B cell (primary cell): ENCODE measurements around the gene PGS1. TPM values are rescaled to one million over a fixed set of nuclear protein-coding genes. Genes with fewer than 3 reads are reported as not detected.

Experiments
- ATAC-seq: fragments of 200-7000 bp; cut with Tn5 transposase; one replicate; pipeline ENCODE4 v1.10.0; 2021; ENCODE audit warnings: low read depth, mild to moderate bottlenecking, moderate number of reproducible peaks, moderate library complexity
- CTCF ChIA-PET: fragments of 350-600 bp; sonication (Branson Sonifier 250); formaldehyde crosslinking; loops from one replicate; lab custom pipeline; 2021; ENCODE audit warnings: antibody characterized with exemption, inconsistent platforms; lab: Charles Lee
- POLR2A ChIA-PET: fragments of 350-600 bp; sonication (Branson Sonifier 250); formaldehyde crosslinking; loops from one replicate; lab custom pipeline; 2021; ENCODE audit warnings: antibody characterized with exemption; lab: Charles Lee
- DNase-seq: peaks from one replicate; pipeline ENCODE4 v3.0.0; 2013
- H2AFZ ChIP-seq: 2 replicates; pipeline ENCODE4 v1.6.1; 2012; ENCODE audit warnings: mild to moderate bottlenecking, low read depth, low read length; ENCODE audit not compliant: insufficient read depth, poor library complexity, severe bottlenecking
- H3K27ac ChIP-seq, 2 donors: 1 replicate in 1 of 2; 2 replicates in 1 of 2; pipeline ENCODE4 v1.5.1; 2012 to 2013; ENCODE audit warnings: low read length in 2 of 2, mild to moderate bottlenecking in 2 of 2, moderate library complexity in 1 of 2
- H3K27me3 ChIP-seq, 4 experiments: fragments of 200-600 bp in 1 of 4; sonication (generic) in 1 of 4; replicated peaks in 1 of 4; 1 replicate in 2 of 4; 2 replicates in 2 of 4; pipeline versions ENCODE4 v1.6.1 to v1.7.0; 2013 to 2016; ENCODE audit warnings: low read length in 3 of 4, mild to moderate bottlenecking in 2 of 4, mixed read lengths in 1 of 4, moderate library complexity in 1 of 4; ENCODE audit not compliant: insufficient read depth in 4 of 4, control insufficient read depth in 3 of 4; ENCODE audit errors: control extremely low read depth in 1 of 4
- H3K36me3 ChIP-seq, 2 experiments: replicated peaks in 1 of 2; 1 replicate in 1 of 2; 2 replicates in 1 of 2; pipeline versions ENCODE4 v1.6.1 to v1.7.1; 2013; ENCODE audit warnings: low read length in 1 of 2; ENCODE audit not compliant: insufficient read depth in 2 of 2, control insufficient read depth in 1 of 2; ENCODE audit errors: control extremely low read depth in 1 of 2, extremely low read depth in 1 of 2
- H3K4me1 ChIP-seq, 2 donors: fragments of 200-600 bp in 1 of 2; sonication (generic) in 1 of 2; 1 replicate in 1 of 2; 2 replicates in 1 of 2; pipeline versions ENCODE4 v1.5.1 to v1.6.1; 2013 to 2017; ENCODE audit warnings: low read length in 2 of 2; ENCODE audit not compliant: control insufficient read depth in 2 of 2, insufficient read depth in 2 of 2
- H3K4me2 ChIP-seq: replicated peaks from 2 replicates; pipeline ENCODE3; 2012; ENCODE audit warnings: mild to moderate bottlenecking, low read depth, low read length; ENCODE audit not compliant: poor library complexity, severe bottlenecking
- H3K4me3 ChIP-seq, 5 experiments: fragments of 200-600 bp in 1 of 5; sonication (generic) in 1 of 5; 1 replicate in 3 of 5; 2 replicates in 2 of 5; pipeline versions ENCODE4 v1.5.1 to v1.7.0; 2011 to 2016; ENCODE audit warnings: low read length in 4 of 5, mild to moderate bottlenecking in 4 of 5, low read depth in 2 of 5, control low read depth in 1 of 5, moderate library complexity in 1 of 5; ENCODE audit not compliant: insufficient read depth in 1 of 5; ENCODE audit errors: control extremely low read depth in 1 of 5, extremely low read depth in 1 of 5
- H3K79me2 ChIP-seq: fragments of 200-600 bp; sonication (generic); one replicate; pipeline ENCODE4 v1.6.0; 2016; ENCODE audit warnings: low read length; ENCODE audit not compliant: control insufficient read depth, insufficient read depth
- H3K9ac ChIP-seq: fragments of 200-600 bp; sonication (generic); 2 replicates; pipeline ENCODE4 v1.6.1; 2017; ENCODE audit warnings: mild to moderate bottlenecking, low read length, moderate library complexity
- H3K9me3 ChIP-seq, 3 donors: one replicate each; pipeline versions ENCODE4 v1.6.1 to v1.7.1; 2013; ENCODE audit warnings: low read length in 2 of 3; ENCODE audit not compliant: control insufficient read depth in 2 of 3, insufficient read depth in 1 of 3; ENCODE audit errors: control extremely low read depth in 1 of 3
- H4K20me1 ChIP-seq: 2 replicates; pipeline ENCODE4 v1.6.0; 2012; ENCODE audit warnings: mild to moderate bottlenecking, low read length; ENCODE audit not compliant: insufficient read depth, control insufficient read depth, poor library complexity, severe bottlenecking
- H3K27ac Mint-ChIP-seq: one replicate; pipeline ENCODE4 v1.8.0; 2021; ENCODE audit warnings: mixed read lengths
- H3K27me3 Mint-ChIP-seq: one replicate; pipeline ENCODE4 v1.8.0; 2021; ENCODE audit warnings: mixed read lengths
- H3K4me1 Mint-ChIP-seq: one replicate; pipeline ENCODE4 v1.8.0; 2021; ENCODE audit warnings: mixed read lengths
- H3K4me3 Mint-ChIP-seq: one replicate; pipeline ENCODE4 v1.8.0; 2021; ENCODE audit warnings: mixed read lengths
- H3K9me3 Mint-ChIP-seq: one replicate; pipeline ENCODE4 v1.8.0; 2022; ENCODE audit warnings: mixed read lengths; ENCODE audit not compliant: insufficient read depth
- CTCF ChIP-seq: fragments of 200-600 bp; IDR thresholded peaks from one replicate; pipeline ENCODE4 v1.8.0; 2022; ENCODE audit warnings: antibody characterized with exemption, mild to moderate bottlenecking
- EZH2 ChIP-seq: IDR thresholded peaks from 2 replicates; pipeline ENCODE4 v1.6.1; 2012; ENCODE audit warnings: borderline replicate concordance, low read depth, mild to moderate bottlenecking, moderate library complexity, low read length; ENCODE audit not compliant: insufficient read depth, poor library complexity, severe bottlenecking
- WGBS: methylation state at CpG from one replicate; pipeline ENCODE4 v1.1.5; 2013; ENCODE audit warnings: missing lambda C conversion rate; ENCODE audit not compliant: insufficient coverage; 5-methylcytosine and 5-hydroxymethylcytosine counted together
- intact Hi-C: fragments of 100-400 bp; cut with micrococcal nuclease; formaldehyde crosslinking; loops from one replicate; pipeline ENCODE4 v1.10.0; 2022
- polyA plus RNA-seq: library from polyadenylated mRNA; depleted of rRNA; stranded (reverse); fragments of >200 nt; gene quantifications from 2 replicates; pipeline ENCODE4 v1.2.3, GENCODE V29; 2012
- total RNA-seq, 2 donors: library from RNA; stranded (reverse); fragments of 120-200 nt in 1 of 2; gene quantifications; 1 replicate in 1 of 2; 2 replicates in 1 of 2; pipeline versions ENCODE4 v1.2.3 to v1.2.4, GENCODE V29; 2013 to 2022

PGS1 gene
- total and polyA plus RNA-seq, 2 donors (not counting 1 experiment from before 2014, with no cell fraction given), result 85.1 to 88.3 TPM

- Histone ChIP-seq H3K36me3 (no peaks in the 10 kb centered on the region), H3K79me2 (no peaks in the 10 kb centered on the region), H3K4me3 (no peak overlapping the region), H3K27me3 (peaks cover 0 to 26% (median 5%) of the 10 kb centered on the region in 4 experiments), H3K27ac (no peak overlapping the region), H3K9me3 (peaks cover 0 to 4% (median 0%) of the 10 kb centered on the region in 3 donors), H3K4me1 (peaks cover 12 to 17% of the 10 kb centered on the region in 2 donors), H4K20me1 (no peaks in the 10 kb centered on the region), H3K4me2 (no peak overlapping the region), H2AFZ (no peak overlapping the region), H3K9ac (no peak overlapping the region)
- Mint-ChIP-seq H3K4me3 (no peak overlapping the region), H3K27ac (no peak overlapping the region), H3K4me1 (peaks cover 5% of the 10 kb centered on the region), H3K27me3 (peaks cover 28% of the 10 kb centered on the region), H3K9me3 (no peaks in the 10 kb centered on the region)
- WGBS, result 100% methylated on average over 2 of the region's 8 CpGs
- TF ChIP-seq CTCF, result no peak
- TF ChIP-seq EZH2, result no peak
- DNase-seq (no peak), ATAC-seq (no peak)
- intact Hi-C loops, result no loop called here
- POLR2A ChIA-PET, result interaction anchor here (0.7 to 0.9 kb wide), 3 partner anchors 10 to 49 kb away, joined by 3 to 6 read pairs (median 4); no protein-coding TSS in a partner anchor
- CTCF ChIA-PET, result interaction anchor here (1.4 to 1.7 kb wide), 2 partner anchors 8 to 53 kb away, joined by 3 to 8 read pairs; partner anchors contain the start of gene SOCS3
Measured at GRCh38 chr17:78368854-78369495, 9.5 kb upstream of the PGS1 start.

- Mint-ChIP-seq H3K4me3 (no peak overlapping the region), H3K9me3 (no peaks in the 10 kb centered on the region), H3K27me3 (peaks cover 21% of the 10 kb centered on the region), H3K27ac (no peak overlapping the region), H3K4me1 (peaks cover 3% of the 10 kb centered on the region)
- Histone ChIP-seq H3K4me1 (peaks cover 10 to 14% of the 10 kb centered on the region in 2 donors), H3K9ac (no peak overlapping the region), H3K27ac (no peak overlapping the region), H3K4me2 (no peak overlapping the region), H4K20me1 (no peaks in the 10 kb centered on the region), H3K79me2 (no peaks in the 10 kb centered on the region), H3K36me3 (no peaks in the 10 kb centered on the region), H3K4me3 (no peak overlapping the region), H3K27me3 (peaks cover 0 to 20% (median 5%) of the 10 kb centered on the region in 4 experiments), H2AFZ (no peak overlapping the region), H3K9me3 (peaks cover 0 to 4% (median 0%) of the 10 kb centered on the region in 3 donors)
- 73% methylated on average over 10 of the region's 13 CpGs for WGBS
- POLR2A ChIA-PET, result interaction anchor here (0.7 to 0.9 kb wide), 2 partner anchors 30 to 48 kb away, joined by 4 to 6 read pairs; no protein-coding TSS in a partner anchor
- ATAC-seq, result no peak
- CTCF ChIA-PET, result interaction anchor here (1.4 to 1.7 kb wide), 2 partner anchors 9 to 52 kb away, joined by 3 to 8 read pairs; partner anchors contain the start of gene SOCS3
- DNase-seq, result no peak
- intact Hi-C loops, result no loop called here
- TF ChIP-seq CTCF (no peak), EZH2 (no peak)
Measured at GRCh38 chr17:78369791-78370381, 8.6 kb upstream of the PGS1 start.
